SK-N-SH treated with all-trans-retinoic acid at 6 μM for 48 hours (cell line): ENCODE measurements around the gene CHST15.

ENCODE experiments used
- BACH2 ChIP-seq: fragments of 250-450 bp; sonication (Bioruptor Pico); IDR thresholded peaks from 2 replicates; pipeline ENCODE4 v1.9.0; 2021; ENCODE audit warnings: mild to moderate bottlenecking, borderline replicate concordance
- ESRRG ChIP-seq: fragments of 250-450 bp; sonication (Bioruptor Pico); IDR thresholded peaks from 2 replicates; pipeline ENCODE4 v1.6.1; 2021; ENCODE audit warnings: mild to moderate bottlenecking
- ZFP3 ChIP-seq: fragments of 250-450 bp; sonication (Bioruptor Pico); IDR thresholded peaks from 2 replicates; pipeline ENCODE4 v1.5.0; 2020; ENCODE audit warnings: mild to moderate bottlenecking, moderate library complexity

GRCh38 chr10:124123156-124123555 is 29.8 kb upstream of the CHST15 start:
- TF ChIP-seq BACH2 (no peak), ESRRG (CRISPR knock-in tag) (no peak), ZFP3 (CRISPR knock-in tag) (no peak)
